MCF 10A (cell line): Measurements from ENCODE around the gene TMEM170A. TPM values are rescaled to one million over a fixed set of nuclear protein-coding genes. Genes with fewer than 3 reads are reported as not detected.

Experiments
- BruUV-seq: library from RNA; stranded (reverse); fragments of 400-500 nt; replicated peaks from 2 replicates; lab custom pipeline; 2021; lab: Mats Ljungman, UMichigan
- CTCF ChIA-PET: fragments of 300-600 bp; sonication (Branson Sonifier 250); formaldehyde crosslinking; extraction: SDS; loops from one replicate; lab custom pipeline; 2021; ENCODE audit warnings: antibody characterized with exemption, inconsistent platforms; lab: Yijun Ruan, JAX
- POLR2A ChIA-PET: fragments of 300-600, 350-650 bp; sonication (Branson Sonifier 250); formaldehyde crosslinking; extraction: SDS; loops from one replicate; lab custom pipeline; 2020; ENCODE audit warnings: antibody characterized with exemption, inconsistent platforms; lab: Yijun Ruan, JAX
- DNase-seq: peaks from one replicate; pipeline ENCODE4 v3.0.0-alpha.2; 2018; ENCODE audit not compliant: unreplicated experiment
- H3K27ac Mint-ChIP-seq: one replicate; pipeline ENCODE4 v1.8.0; 2022; ENCODE audit warnings: mild to moderate bottlenecking, low read depth, mixed read lengths; ENCODE audit not compliant: unreplicated experiment
- H3K27me3 Mint-ChIP-seq: one replicate; pipeline ENCODE4 v1.8.0; 2022; ENCODE audit warnings: mixed read lengths; ENCODE audit not compliant: insufficient read depth, unreplicated experiment
- H3K36me3 Mint-ChIP-seq: one replicate; pipeline ENCODE4 v1.8.0; 2022; ENCODE audit warnings: mild to moderate bottlenecking, moderate library complexity, mixed read lengths; ENCODE audit not compliant: insufficient read depth, unreplicated experiment
- H3K4me1 Mint-ChIP-seq: one replicate; pipeline ENCODE4 v1.8.0; 2022; ENCODE audit warnings: mixed read lengths; ENCODE audit not compliant: insufficient read depth, unreplicated experiment
- H3K4me3 Mint-ChIP-seq: one replicate; pipeline ENCODE4 v1.8.0; 2022; ENCODE audit warnings: mild to moderate bottlenecking, moderate library complexity, mixed read lengths; ENCODE audit not compliant: unreplicated experiment
- H3K9me3 Mint-ChIP-seq: one replicate; pipeline ENCODE4 v1.8.0; 2022; ENCODE audit warnings: mixed read lengths; ENCODE audit not compliant: unreplicated experiment
- intact Hi-C: fragments of 100-400 bp; cut with micrococcal nuclease; formaldehyde crosslinking; loops from 2 replicates; pipeline ENCODE4 v1.14.1; 2022
- total RNA-seq: library from RNA; stranded (reverse); gene quantifications from 2 replicates; pipeline ENCODE4 v1.2.3, GENCODE V29; 2022
- TF ChIP-seq, protein P1 (sequence below): fragments of 200-600 bp; IDR thresholded peaks from one replicate; pipeline ENCODE4 v1.8.0; 2022; ENCODE audit warnings: antibody characterized with exemption, mild to moderate bottlenecking; ENCODE audit not compliant: unreplicated experiment

The TMEM170A gene
- total RNA-seq, 1 experiment from 2014 or later: 20.1 TPM

DNA sequence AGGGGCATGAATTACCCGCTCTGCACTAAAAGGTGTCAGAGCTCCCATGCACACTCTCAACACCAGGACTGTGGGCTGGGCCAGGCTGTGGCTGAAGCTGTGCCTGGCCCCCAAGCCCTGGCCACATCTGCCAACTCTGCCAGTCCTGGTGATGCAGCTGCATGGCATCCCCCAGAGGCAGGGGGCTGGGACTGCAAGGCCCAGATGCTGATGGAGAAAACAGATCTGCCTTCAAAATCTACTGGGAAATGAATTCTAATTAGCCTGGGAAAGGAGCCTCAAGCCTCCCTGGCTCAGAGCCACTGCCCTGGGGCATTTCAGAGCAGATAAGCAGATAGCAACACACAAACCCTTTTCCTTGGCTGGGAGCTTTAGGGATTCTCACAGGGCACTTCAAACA lies 27.4 kb upstream of the TMEM170A start:
- TF ChIP-seq, protein P1, sequence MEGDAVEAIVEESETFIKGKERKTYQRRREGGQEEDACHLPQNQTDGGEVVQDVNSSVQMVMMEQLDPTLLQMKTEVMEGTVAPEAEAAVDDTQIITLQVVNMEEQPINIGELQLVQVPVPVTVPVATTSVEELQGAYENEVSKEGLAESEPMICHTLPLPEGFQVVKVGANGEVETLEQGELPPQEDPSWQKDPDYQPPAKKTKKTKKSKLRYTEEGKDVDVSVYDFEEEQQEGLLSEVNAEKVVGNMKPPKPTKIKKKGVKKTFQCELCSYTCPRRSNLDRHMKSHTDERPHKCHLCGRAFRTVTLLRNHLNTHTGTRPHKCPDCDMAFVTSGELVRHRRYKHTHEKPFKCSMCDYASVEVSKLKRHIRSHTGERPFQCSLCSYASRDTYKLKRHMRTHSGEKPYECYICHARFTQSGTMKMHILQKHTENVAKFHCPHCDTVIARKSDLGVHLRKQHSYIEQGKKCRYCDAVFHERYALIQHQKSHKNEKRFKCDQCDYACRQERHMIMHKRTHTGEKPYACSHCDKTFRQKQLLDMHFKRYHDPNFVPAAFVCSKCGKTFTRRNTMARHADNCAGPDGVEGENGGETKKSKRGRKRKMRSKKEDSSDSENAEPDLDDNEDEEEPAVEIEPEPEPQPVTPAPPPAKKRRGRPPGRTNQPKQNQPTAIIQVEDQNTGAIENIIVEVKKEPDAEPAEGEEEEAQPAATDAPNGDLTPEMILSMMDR: peak; percentile 17
- DNase-seq: no peak
- H3K27ac Mint-ChIP-seq: no peak overlapping the region
- H3K4me3 Mint-ChIP-seq: no peak overlapping the region
- intact Hi-C loops: no loop called here
- CTCF ChIA-PET: interaction anchor here (0.8 to 1.5 kb wide), 7 partner anchors 8 to 26 kb away, joined by 3 to 9 read pairs (median 3); no protein-coding TSS in a partner anchor
- peaks cover 5% of the 10 kb centered on the region for H3K36me3 Mint-ChIP-seq
- no peaks in the 10 kb centered on the region for H3K9me3 Mint-ChIP-seq
- H3K4me1 Mint-ChIP-seq: peaks cover 5% of the 10 kb centered on the region
- no peaks in the 10 kb centered on the region for H3K27me3 Mint-ChIP-seq
- POLR2A ChIA-PET: interaction anchor here (1.1 kb wide), 1 partner anchor 74 kb away, joined by 3 read pairs; the partner anchor contains the start of gene GABARAPL2
- no TSS peak for BruUV-seq

DNA sequence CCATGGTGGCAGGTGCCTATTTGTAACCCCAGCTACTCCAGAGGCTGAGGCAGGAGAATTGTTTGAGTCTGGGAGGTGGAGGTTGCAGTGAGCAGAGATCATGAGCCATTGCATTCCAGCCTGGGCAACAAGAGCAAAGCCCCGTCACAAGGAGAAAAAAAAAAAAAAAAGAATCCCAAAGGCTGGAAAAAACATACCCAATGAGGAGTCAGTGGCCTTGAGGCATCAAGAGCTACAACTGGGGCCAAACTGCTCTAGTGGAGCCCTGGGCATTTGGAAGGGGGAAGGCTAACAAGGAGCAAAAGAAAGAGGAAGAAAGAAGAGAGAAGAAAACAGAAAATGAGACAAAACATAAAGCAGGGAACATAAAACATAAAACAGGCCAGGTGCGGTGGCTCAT lies 23.8 kb upstream of the TMEM170A start:
- no peaks in the 10 kb centered on the region for H3K36me3 Mint-ChIP-seq
- ChIA-PET POLR2A (no interaction called here), CTCF (interaction anchor here (0.7 to 4.0 kb wide), 2 partner anchors 29 to 67 kb away, joined by 7 to 18 read pairs; partner anchors contain the start of gene TMEM231)
- intact Hi-C loops: no loop called here
- no peak for DNase-seq
- no peaks in the 10 kb centered on the region for H3K27me3 Mint-ChIP-seq
- H3K9me3 Mint-ChIP-seq: no peaks in the 10 kb centered on the region
- TF ChIP-seq, protein P1: no peak
- no TSS peak for BruUV-seq
- H3K27ac Mint-ChIP-seq: no peak overlapping the region
- H3K4me1 Mint-ChIP-seq: peaks cover 28% of the 10 kb centered on the region
- no peak overlapping the region for H3K4me3 Mint-ChIP-seq

DNA sequence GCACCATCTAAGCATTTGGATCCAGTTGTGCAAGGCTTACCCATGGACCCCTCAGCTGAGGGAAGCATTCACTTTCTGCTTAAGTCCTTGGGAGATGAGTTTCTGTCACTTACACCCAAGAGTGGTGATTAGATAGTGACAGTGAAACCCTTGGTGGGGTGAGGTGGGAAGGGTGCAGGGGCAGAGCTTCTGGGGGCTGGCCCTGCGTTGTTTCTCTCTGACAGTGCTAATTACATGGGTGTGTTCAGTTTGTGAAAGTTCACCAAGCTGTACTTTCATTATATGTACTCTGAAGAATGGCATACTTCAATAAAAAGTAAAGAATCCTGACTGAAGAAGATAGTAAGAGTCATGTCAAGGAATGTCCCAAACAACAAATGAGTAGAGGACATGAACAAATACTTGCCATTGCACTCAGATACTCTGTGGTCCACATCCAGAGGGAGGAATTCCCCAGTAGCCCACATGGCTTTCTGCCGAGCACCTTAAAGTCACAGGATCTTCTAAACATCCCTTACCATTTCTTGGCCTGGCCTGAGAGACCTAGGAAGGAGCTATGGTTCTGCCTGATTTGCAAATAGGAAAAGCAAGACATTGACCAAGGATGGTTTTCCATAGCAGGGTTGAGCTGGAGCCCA lies 22.3 kb upstream of the TMEM170A start:
- Mint-ChIP-seq H3K27ac (peak overlapping the region; percentile 70), H3K4me1 (peaks cover 36% of the 10 kb centered on the region), H3K36me3 (peaks cover 6% of the 10 kb centered on the region), H3K27me3 (no peaks in the 10 kb centered on the region), H3K4me3 (no peak overlapping the region), H3K9me3 (no peaks in the 10 kb centered on the region)
- POLR2A ChIA-PET: interaction anchor here (0.5 to 6.7 kb wide), 13 partner anchors 10 to 1704 kb away, joined by 3 to 46 read pairs (median 4); partner anchors contain the start of genes CFDP1, GABARAPL2, KARS1 and TERF2IP
- CTCF ChIA-PET: interaction anchor here (0.8 to 4.0 kb wide), 5 partner anchors 11 to 109 kb away, joined by 3 to 37 read pairs (median 16); partner anchors contain the start of gene TMEM170A
- TF ChIP-seq, protein P1: no peak
- DNase-seq: no peak
- intact Hi-C loops: no loop called here
- no TSS peak for BruUV-seq

DNA sequence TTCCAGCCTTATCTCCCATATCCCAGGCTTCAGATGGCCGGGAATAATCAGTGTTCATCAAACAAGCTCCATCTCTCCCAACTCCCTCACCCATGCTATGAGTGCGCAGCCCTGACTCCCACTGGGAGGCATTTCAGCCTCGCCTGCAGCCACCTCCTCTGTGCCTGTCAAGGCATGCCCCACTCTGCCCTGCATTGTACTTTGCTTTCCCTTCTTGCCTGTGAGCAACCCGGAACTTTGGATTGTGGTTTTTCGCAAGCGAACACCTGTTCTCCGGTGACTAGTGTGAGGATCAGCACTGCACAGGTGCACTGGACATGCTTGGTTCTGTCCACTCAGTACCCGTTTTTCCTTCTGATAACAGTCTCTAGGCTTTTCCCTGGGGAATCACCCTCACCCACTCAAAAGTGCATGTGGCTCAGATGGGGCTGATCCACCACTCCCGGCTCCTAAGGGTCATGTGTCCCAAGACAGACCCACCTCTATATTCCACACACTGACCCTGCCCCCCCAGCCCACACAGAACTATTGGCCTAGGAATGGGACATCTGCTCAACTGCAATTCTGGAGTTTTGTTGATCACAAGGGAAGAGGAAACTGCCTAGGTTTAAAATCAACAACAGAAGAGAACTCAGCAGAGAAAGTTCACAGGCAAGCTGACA lies 21.7 kb upstream of the TMEM170A start:
- no TSS peak for BruUV-seq
- TF ChIP-seq, protein P1: no peak
- peaks cover 6% of the 10 kb centered on the region for H3K36me3 Mint-ChIP-seq
- ChIA-PET POLR2A (interaction anchor here (0.5 to 6.7 kb wide), 19 partner anchors 10 to 1704 kb away, joined by 3 to 46 read pairs (median 4); partner anchors contain the start of genes CFDP1, GABARAPL2, KARS1 and TERF2IP), CTCF (interaction anchor here (0.5 to 4.0 kb wide), 9 partner anchors 10 to 278 kb away, joined by 3 to 37 read pairs (median 5); partner anchors contain the start of gene TMEM170A)
- H3K27me3 Mint-ChIP-seq: no peaks in the 10 kb centered on the region
- H3K4me3 Mint-ChIP-seq: peak overlapping the region; percentile 37
- DNase-seq: peak; percentile 95
- peak overlapping the region; percentile 70 for H3K27ac Mint-ChIP-seq
- peaks cover 36% of the 10 kb centered on the region for H3K4me1 Mint-ChIP-seq
- intact Hi-C loops: no loop called here
- no peaks in the 10 kb centered on the region for H3K9me3 Mint-ChIP-seq
